ENCODE data around the gene TIMM17B. TPM values are rescaled to one million over a fixed set of nuclear protein-coding genes. Genes with fewer than 3 reads are reported as not detected.

Gene TIMM17B
- total RNA-seq, 1 donor, result 19.4 TPM

GRCh38 chrX:48918643-48919340, 21.2 kb upstream of the TIMM17B start, which contains the start of gene PIM2:
PIM2 (minus strand) TSS chrX:48919024; CDS start chrX:48918834, 190 bp downstream.
- H3K4me3 ChIP-seq (ENCODE audit: low read depth, low read length), result peak within 1 kb of the TSS; percentile 54
- peak; percentile 39 for DNase-seq (ENCODE audit: low read depth)
- TF ChIP-seq CTCF (IDR thresholded peaks at IDR 0.05; ENCODE audit: insufficient read depth, low read length), result no peak

GRCh38 chrX:48918301-48918642, 20.7 kb upstream of the TIMM17B start:
- TF ChIP-seq CTCF (IDR thresholded peaks at IDR 0.05; ENCODE audit: insufficient read depth, low read length), result no peak
- no peak for DNase-seq (ENCODE audit: low read depth)
- peak overlapping the region; percentile 54 for H3K4me3 ChIP-seq (ENCODE audit: low read depth, low read length)

GRCh38 chrX:48917139-48918001, 19.8 kb upstream of the TIMM17B start:
- peak; percentile 86 for DNase-seq (ENCODE audit: low read depth)
- peak; percentile 81 for TF ChIP-seq CTCF (IDR thresholded peaks at IDR 0.05; ENCODE audit: insufficient read depth, low read length)
- no peak overlapping the region for H3K4me3 ChIP-seq (ENCODE audit: low read depth, low read length)

GRCh38 chrX:48914593-48915493, 17.3 kb upstream of the TIMM17B start:
- DNase-seq (ENCODE audit: low read depth), result no peak
- H3K4me3 ChIP-seq (ENCODE audit: low read depth, low read length), result no peak overlapping the region
- TF ChIP-seq CTCF (IDR thresholded peaks at IDR 0.05; ENCODE audit: insufficient read depth, low read length), result no peak

- DNase-seq (ENCODE audit: low read depth), result no peak
- no peak for TF ChIP-seq CTCF (IDR thresholded peaks at IDR 0.05; ENCODE audit: insufficient read depth, low read length)
- no peak overlapping the region for H3K4me3 ChIP-seq (ENCODE audit: low read depth, low read length)
Measured at GRCh38 chrX:48913605-48914366, 16.2 kb upstream of the TIMM17B start.

All from fibroblast of the aortic adventitia (primary cell).